Panc1 (cell line): ENCODE data around the gene INPP5D.

Experiments
- SIN3A ChIP-seq: IDR thresholded peaks from 2 replicates; pipeline ENCODE4 v1.6.1; 2012; ENCODE audit warnings: low read depth, mild to moderate bottlenecking, low read length, moderate library complexity, borderline replicate concordance; ENCODE audit not compliant: insufficient read depth
- TF ChIP-seq, protein P1 (sequence below): fragments of 450-650 bp; IDR thresholded peaks from 2 replicates; pipeline ENCODE4 v1.5.1; 2017; ENCODE audit warnings: mild to moderate bottlenecking
- TF ChIP-seq, protein P2 (sequence below), 2 experiments: IDR thresholded peaks; 2 replicates each; pipeline ENCODE4 v1.6.1; 2011 to 2012; ENCODE audit warnings: low read depth in 2 of 2, control low read depth in 1 of 2, low read length in 1 of 2, mild to moderate bottlenecking in 1 of 2, moderate library complexity in 1 of 2; ENCODE audit not compliant: insufficient read depth in 1 of 2

DNA sequence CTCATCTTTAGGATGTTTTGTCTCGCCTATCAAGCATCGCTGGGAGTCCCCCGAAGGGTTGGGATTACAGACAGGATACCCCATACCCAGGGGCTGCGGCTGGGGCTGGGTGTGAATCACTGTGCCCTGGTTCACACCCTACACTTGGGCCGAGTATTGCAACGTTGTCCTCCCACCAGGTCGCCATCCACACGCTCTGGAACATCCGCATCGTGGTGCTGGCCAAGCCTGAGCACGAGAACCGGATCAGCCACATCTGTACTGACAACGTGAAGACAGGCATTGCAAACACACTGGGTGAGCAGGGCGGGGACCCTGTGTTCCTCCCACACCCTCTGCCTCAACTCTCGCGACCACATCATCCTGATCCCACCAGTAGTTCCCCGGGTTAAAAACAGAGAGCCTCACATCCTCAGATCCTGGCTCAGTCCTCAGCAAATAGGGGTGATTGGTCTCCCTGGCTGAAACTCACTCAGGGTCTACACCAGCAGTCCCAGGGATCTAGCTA lies 104.0 kb downstream of the INPP5D start:
- TF ChIP-seq, protein P1, sequence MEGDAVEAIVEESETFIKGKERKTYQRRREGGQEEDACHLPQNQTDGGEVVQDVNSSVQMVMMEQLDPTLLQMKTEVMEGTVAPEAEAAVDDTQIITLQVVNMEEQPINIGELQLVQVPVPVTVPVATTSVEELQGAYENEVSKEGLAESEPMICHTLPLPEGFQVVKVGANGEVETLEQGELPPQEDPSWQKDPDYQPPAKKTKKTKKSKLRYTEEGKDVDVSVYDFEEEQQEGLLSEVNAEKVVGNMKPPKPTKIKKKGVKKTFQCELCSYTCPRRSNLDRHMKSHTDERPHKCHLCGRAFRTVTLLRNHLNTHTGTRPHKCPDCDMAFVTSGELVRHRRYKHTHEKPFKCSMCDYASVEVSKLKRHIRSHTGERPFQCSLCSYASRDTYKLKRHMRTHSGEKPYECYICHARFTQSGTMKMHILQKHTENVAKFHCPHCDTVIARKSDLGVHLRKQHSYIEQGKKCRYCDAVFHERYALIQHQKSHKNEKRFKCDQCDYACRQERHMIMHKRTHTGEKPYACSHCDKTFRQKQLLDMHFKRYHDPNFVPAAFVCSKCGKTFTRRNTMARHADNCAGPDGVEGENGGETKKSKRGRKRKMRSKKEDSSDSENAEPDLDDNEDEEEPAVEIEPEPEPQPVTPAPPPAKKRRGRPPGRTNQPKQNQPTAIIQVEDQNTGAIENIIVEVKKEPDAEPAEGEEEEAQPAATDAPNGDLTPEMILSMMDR, result no peak
- no peak for TF ChIP-seq SIN3A
- TF ChIP-seq, protein P2, sequence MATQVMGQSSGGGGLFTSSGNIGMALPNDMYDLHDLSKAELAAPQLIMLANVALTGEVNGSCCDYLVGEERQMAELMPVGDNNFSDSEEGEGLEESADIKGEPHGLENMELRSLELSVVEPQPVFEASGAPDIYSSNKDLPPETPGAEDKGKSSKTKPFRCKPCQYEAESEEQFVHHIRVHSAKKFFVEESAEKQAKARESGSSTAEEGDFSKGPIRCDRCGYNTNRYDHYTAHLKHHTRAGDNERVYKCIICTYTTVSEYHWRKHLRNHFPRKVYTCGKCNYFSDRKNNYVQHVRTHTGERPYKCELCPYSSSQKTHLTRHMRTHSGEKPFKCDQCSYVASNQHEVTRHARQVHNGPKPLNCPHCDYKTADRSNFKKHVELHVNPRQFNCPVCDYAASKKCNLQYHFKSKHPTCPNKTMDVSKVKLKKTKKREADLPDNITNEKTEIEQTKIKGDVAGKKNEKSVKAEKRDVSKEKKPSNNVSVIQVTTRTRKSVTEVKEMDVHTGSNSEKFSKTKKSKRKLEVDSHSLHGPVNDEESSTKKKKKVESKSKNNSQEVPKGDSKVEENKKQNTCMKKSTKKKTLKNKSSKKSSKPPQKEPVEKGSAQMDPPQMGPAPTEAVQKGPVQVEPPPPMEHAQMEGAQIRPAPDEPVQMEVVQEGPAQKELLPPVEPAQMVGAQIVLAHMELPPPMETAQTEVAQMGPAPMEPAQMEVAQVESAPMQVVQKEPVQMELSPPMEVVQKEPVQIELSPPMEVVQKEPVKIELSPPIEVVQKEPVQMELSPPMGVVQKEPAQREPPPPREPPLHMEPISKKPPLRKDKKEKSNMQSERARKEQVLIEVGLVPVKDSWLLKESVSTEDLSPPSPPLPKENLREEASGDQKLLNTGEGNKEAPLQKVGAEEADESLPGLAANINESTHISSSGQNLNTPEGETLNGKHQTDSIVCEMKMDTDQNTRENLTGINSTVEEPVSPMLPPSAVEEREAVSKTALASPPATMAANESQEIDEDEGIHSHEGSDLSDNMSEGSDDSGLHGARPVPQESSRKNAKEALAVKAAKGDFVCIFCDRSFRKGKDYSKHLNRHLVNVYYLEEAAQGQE (IDR thresholded peaks at IDR 0.05; ENCODE audit: insufficient read depth in 1 of 2, low read depth in 2 of 2, low read length in 1 of 2), result no peak
